ENCODE data around the gene DGKZ. TPM values are rescaled to one million over a fixed set of nuclear protein-coding genes. Genes with fewer than 3 reads are reported as not detected.

DGKZ gene
- total and polyA plus RNA-seq, 2 of the 13 experiments (the other 11 are each of a cell fraction or from before 2014, with no cell fraction given) = 15.8 to 20.7 TPM

GRCh38 chr11:46332568-46333393, 14.5 kb upstream of the DGKZ start (continued):
- TF ChIP-seq ZNF800 (CRISPR knock-in tag; IDR thresholded peaks at IDR 0.05) (0 out of 2 replicates have a peak, but pooled peaks have one; percentile 36), MTF1 (CRISPR knock-in tag; IDR thresholded peaks at IDR 0.05) (no peak), ZBTB49 (CRISPR knock-in tag; IDR thresholded peaks at IDR 0.05; ENCODE audit: borderline replicate concordance) (no peak), ATF4 (CRISPR knock-in tag; IDR thresholded peaks at IDR 0.05) (no peak), RFX1 (IDR thresholded peaks at IDR 0.05) (no peak), NFYC (CRISPR knock-in tag; IDR thresholded peaks at IDR 0.05) (no peak), ZKSCAN8 (CRISPR knock-in tag; IDR thresholded peaks at IDR 0.05; ENCODE audit: borderline replicate concordance) (no peak), SNAPC4 (CRISPR knock-in tag; IDR thresholded peaks at IDR 0.05) (no peak), ZSCAN5A (CRISPR knock-in tag; IDR thresholded peaks at IDR 0.05; ENCODE audit: borderline replicate concordance) (no peak), SRF (IDR thresholded peaks at IDR 0.05; ENCODE audit: low read depth, low read length) (no peak), ZNF687 (CRISPR knock-in tag; IDR thresholded peaks at IDR 0.05) (peak; percentile 8; the same call in 1 of the 2 replicates)

All from HepG2 (cell line).